ENCODE measurements around the gene SLC35D1. TPM values are rescaled to one million over a fixed set of nuclear protein-coding genes. Genes with fewer than 3 reads are reported as not detected.
A peak's percentile ranks its signal among the peaks of the same experiment; 100 is the strongest.

Gene SLC35D1
- polyA plus RNA-seq, 1 experiment, result 28.9 TPM

DNA sequence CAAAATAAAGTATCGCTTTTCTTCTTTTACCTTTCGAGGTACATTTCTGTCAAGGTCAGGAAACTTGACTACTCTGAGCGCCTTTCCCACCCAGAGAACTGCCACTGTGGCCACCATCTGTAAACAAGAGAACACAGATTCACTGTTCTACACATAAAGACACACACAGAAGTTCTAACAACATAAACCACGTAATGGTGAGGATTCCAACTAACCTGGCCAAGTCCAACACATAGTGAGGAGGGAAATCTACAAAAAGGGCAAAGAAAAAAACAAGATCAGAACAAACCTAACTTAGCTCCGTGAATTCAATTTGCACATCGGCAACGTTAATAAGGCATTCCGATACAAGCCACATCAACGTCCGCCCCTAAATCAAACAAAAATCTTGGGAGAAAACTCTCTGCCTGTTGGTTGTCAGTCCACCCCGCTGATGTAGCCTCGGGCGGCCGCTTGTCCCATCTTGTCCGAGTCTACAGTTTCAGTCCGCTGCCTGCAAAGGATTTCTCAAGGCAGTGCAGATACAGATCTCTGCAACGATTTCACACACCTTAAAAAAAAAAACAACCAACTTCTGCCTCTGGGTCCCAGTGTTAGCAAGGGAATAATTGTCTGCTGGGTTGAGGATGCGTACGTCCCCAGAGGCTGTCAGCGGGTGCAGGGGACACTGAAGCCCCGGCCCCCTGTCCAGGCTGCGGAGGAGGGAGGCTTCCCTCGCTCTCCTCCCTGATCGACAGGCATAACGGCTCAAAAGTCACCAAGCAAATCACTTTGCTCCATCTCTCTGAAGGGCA, 1.0 kb downstream of the SLC35D1 start:
- Histone ChIP-seq H3K4me3 (ENCODE audit: low read depth, low read length) (peak overlapping the region; percentile 89), H3K27ac (ENCODE audit: low read depth, low read length) (peak overlapping the region; percentile 76), H3K9me3 (ENCODE audit: control insufficient read depth, insufficient read depth, low read length) (no peaks in the 10 kb centered on the region), H3K27me3 (ENCODE audit: control insufficient read depth, insufficient read depth, low read length) (no peaks in the 10 kb centered on the region)
- TF ChIP-seq CTCF (IDR thresholded peaks at IDR 0.05; ENCODE audit: low read depth, low read length), result no peak
- CTCF ChIA-PET, result interaction anchor here (2.3 kb wide), 1 partner anchor 96 kb away, joined by 22 read pairs; no protein-coding TSS in a partner anchor
- no peak for DNase-seq (ENCODE audit: low read depth, low spot score)
- POLR2A ChIA-PET, result interaction anchor here (0.5 to 1.2 kb wide), 7 partner anchors 11 to 355 kb away, joined by 3 to 8 read pairs (median 4); partner anchors contain the start of genes DNAI4 and MIER1

DNA sequence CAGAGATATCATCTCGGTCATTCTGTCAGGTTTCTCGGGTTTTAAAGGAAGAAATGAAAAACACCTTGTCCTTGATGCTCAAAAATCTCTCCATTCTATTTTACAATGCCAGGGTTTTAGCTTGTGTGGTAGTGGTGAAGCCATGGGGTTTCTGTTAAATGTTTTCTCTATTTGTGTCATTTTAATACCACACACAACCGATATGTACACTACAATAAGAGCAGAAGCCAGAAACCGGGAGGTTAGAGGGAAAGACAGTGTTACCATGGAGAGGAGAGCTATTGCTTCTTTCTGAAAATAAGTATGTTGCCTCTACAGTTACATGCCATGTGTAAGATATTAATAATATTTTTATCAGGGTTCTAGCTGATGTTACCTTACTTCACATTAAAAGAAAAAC, 2.8 kb downstream of the SLC35D1 start:
- POLR2A ChIA-PET, result no interaction called here
- no peak for DNase-seq (ENCODE audit: low read depth, low spot score)
- H3K27me3 ChIP-seq (ENCODE audit: control insufficient read depth, insufficient read depth, low read length), result no peaks in the 10 kb centered on the region
- CTCF ChIA-PET, result interaction anchor here (0.5 to 6.9 kb wide), 4 partner anchors 98 to 163 kb away, joined by 3 to 38 read pairs (median 4); no protein-coding TSS in a partner anchor
- no peak overlapping the region for H3K4me3 ChIP-seq (ENCODE audit: low read depth, low read length)
- H3K27ac ChIP-seq (ENCODE audit: low read depth, low read length), result no peak overlapping the region
- no peak for TF ChIP-seq CTCF (IDR thresholded peaks at IDR 0.05; ENCODE audit: low read depth, low read length)
- no peaks in the 10 kb centered on the region for H3K9me3 ChIP-seq (ENCODE audit: control insufficient read depth, insufficient read depth, low read length)

- DNase-seq (ENCODE audit: low read depth, low spot score), result no peak
- Histone ChIP-seq H3K27ac (ENCODE audit: low read depth, low read length) (no peak overlapping the region), H3K27me3 (ENCODE audit: control insufficient read depth, insufficient read depth, low read length) (no peaks in the 10 kb centered on the region), H3K9me3 (ENCODE audit: control insufficient read depth, insufficient read depth, low read length) (no peaks in the 10 kb centered on the region), H3K4me3 (ENCODE audit: low read depth, low read length) (no peak overlapping the region)
- POLR2A ChIA-PET, result no interaction called here
- TF ChIP-seq CTCF (IDR thresholded peaks at IDR 0.05; ENCODE audit: low read depth, low read length), result no peak
- CTCF ChIA-PET, result interaction anchor here (0.9 to 6.9 kb wide), 2 partner anchors 49 to 105 kb away, joined by 6 to 38 read pairs; no protein-coding TSS in a partner anchor
These were observed 9.2 kb downstream of the SLC35D1 start for GRCh38 chr1:67044631-67045270.

DNA sequence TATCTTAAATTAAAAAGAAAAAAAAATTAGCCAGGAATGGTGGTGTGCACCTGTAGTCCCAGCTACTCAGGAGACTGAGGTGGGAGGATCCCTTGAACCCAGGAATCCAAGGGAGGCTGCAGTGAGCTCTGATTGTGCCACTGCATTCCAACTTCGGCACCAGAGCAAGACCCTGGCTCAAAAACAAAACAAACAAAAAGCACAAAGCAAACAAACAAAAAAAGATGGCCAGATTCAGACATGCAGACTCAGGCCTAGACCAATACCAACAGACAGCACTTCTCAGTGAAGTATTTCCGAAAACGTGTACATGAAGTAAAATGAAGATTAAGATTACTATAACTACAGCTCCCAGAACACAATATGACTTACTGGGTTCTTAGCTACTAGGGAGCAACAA, 10.6 kb downstream of the SLC35D1 start:
- ChIA-PET CTCF (interaction anchor here (1.1 to 1.3 kb wide), 2 partner anchors 62 to 105 kb away, joined by 3 to 4 read pairs; no protein-coding TSS in a partner anchor), POLR2A (interaction anchor here (0.7 to 1.0 kb wide), 2 partner anchors 18 to 95 kb away, joined by 3 read pairs; no protein-coding TSS in a partner anchor)
- H3K27ac ChIP-seq (ENCODE audit: low read depth, low read length), result peak overlapping the region; percentile 49
- no peak for TF ChIP-seq CTCF (IDR thresholded peaks at IDR 0.05; ENCODE audit: low read depth, low read length)
- no peak overlapping the region for H3K4me3 ChIP-seq (ENCODE audit: low read depth, low read length)
- H3K27me3 ChIP-seq (ENCODE audit: control insufficient read depth, insufficient read depth, low read length), result no peaks in the 10 kb centered on the region
- no peaks in the 10 kb centered on the region for H3K9me3 ChIP-seq (ENCODE audit: control insufficient read depth, insufficient read depth, low read length)
- DNase-seq (ENCODE audit: low read depth, low spot score), result no peak
